Measurements from ENCODE around the gene DOC2A. TPM values are rescaled to one million over a fixed set of nuclear protein-coding genes. Genes with fewer than 3 reads are reported as not detected.

The DOC2A gene
- total RNA-seq, 1 donor from 2014 or later = 6.9 TPM

- Mint-ChIP-seq H3K9me3 (no peaks in the 10 kb centered on the region), H3K27me3 (no peaks in the 10 kb centered on the region), H3K36me3 (peaks cover 3% of the 10 kb centered on the region), H3K27ac (no peak overlapping the region), H3K4me3 (no peak overlapping the region), H3K4me1 (ENCODE audit: unreplicated experiment) (peaks cover 9% of the 10 kb centered on the region)
- no peak for DNase-seq (ENCODE audit: extremely low spot score, unreplicated experiment)
- no peak for TF ChIP-seq CTCF (conservative IDR thresholded peaks at IDR 0.05)
Observed at GRCh38 chr16:29999605-30000004, 11.2 kb downstream of the DOC2A start.

- peaks cover 3% of the 10 kb centered on the region for H3K36me3 Mint-ChIP-seq
- peaks cover 23% of the 10 kb centered on the region for H3K4me1 Mint-ChIP-seq (ENCODE audit: unreplicated experiment)
- peak overlapping the region; percentile 97 for H3K27ac Mint-ChIP-seq
- H3K27me3 Mint-ChIP-seq = no peaks in the 10 kb centered on the region
- H3K4me3 Mint-ChIP-seq = peak overlapping the region; percentile 97
- no peaks in the 10 kb centered on the region for H3K9me3 Mint-ChIP-seq
- no peak for TF ChIP-seq CTCF (conservative IDR thresholded peaks at IDR 0.05)
- DNase-seq (ENCODE audit: extremely low spot score, unreplicated experiment) = no peak
Observed at GRCh38 chr16:29996766-29997250, 14.0 kb downstream of the DOC2A start.

GRCh38 chr16:29995911-29996765, 14.7 kb downstream of the DOC2A start, which contains the start of gene INO80E:
Gene INO80E, plus strand, starts transcription at chr16:29996241. Its CDS starts 70 bp downstream, at chr16:29996311.
- TF ChIP-seq CTCF (conservative IDR thresholded peaks at IDR 0.05) = no peak
- peaks cover 3% of the 10 kb centered on the region for H3K36me3 Mint-ChIP-seq
- no peaks in the 10 kb centered on the region for H3K9me3 Mint-ChIP-seq
- H3K27me3 Mint-ChIP-seq = no peaks in the 10 kb centered on the region
- DNase-seq (ENCODE audit: extremely low spot score, unreplicated experiment) = peak; percentile 98
- peaks cover 23% of the 10 kb centered on the region for H3K4me1 Mint-ChIP-seq (ENCODE audit: unreplicated experiment)
- H3K27ac Mint-ChIP-seq = peak within 1 kb of the TSS; percentile 97
- peak within 1 kb of the TSS; percentile 97 for H3K4me3 Mint-ChIP-seq

- TF ChIP-seq CTCF (conservative IDR thresholded peaks at IDR 0.05) = no peak
- peaks cover 6% of the 10 kb centered on the region for H3K36me3 Mint-ChIP-seq
Observed at GRCh38 chr16:29995324-29995910, 15.4 kb downstream of the DOC2A start, which contains the start of gene HIRIP3. Gene HIRIP3, minus strand, starts transcription at chr16:29995617. Its CDS starts 12 bp downstream, at chr16:29995605.

GRCh38 chr16:29994600-29995323, 16.1 kb downstream of the DOC2A start:
- Mint-ChIP-seq H3K27me3 (no peaks in the 10 kb centered on the region), H3K4me1 (ENCODE audit: unreplicated experiment) (peaks cover 27% of the 10 kb centered on the region), H3K36me3 (peaks cover 8% of the 10 kb centered on the region), H3K4me3 (peak overlapping the region; percentile 97), H3K27ac (peak overlapping the region; percentile 97), H3K9me3 (no peaks in the 10 kb centered on the region)
- no peak for TF ChIP-seq CTCF (conservative IDR thresholded peaks at IDR 0.05)
- no peak for DNase-seq (ENCODE audit: extremely low spot score, unreplicated experiment)

More at GRCh38 chr16:29995324-29995910, 15.4 kb downstream of the DOC2A start, which contains the start of gene HIRIP3:
- Mint-ChIP-seq H3K27me3 (no peaks in the 10 kb centered on the region), H3K9me3 (no peaks in the 10 kb centered on the region), H3K4me1 (ENCODE audit: unreplicated experiment) (peaks cover 25% of the 10 kb centered on the region), H3K4me3 (peak within 1 kb of the TSS; percentile 97), H3K27ac (peak within 1 kb of the TSS; percentile 97)
- peak; percentile 88 for DNase-seq (ENCODE audit: extremely low spot score, unreplicated experiment)

Measured in type B pancreatic cell (in vitro differentiated cells).